Smooth muscle cell (in vitro differentiated cells): Measurements from ENCODE around the gene GPN3. TPM values are rescaled to one million over a fixed set of nuclear protein-coding genes. Genes with fewer than 3 reads are reported as not detected.
"Not testable (repeated sequence)": the region's sequence is repeated elsewhere in the genome, so short reads cannot be mapped to it uniquely, and the experiment has no call there.

Experiments used
- DNase-seq: peaks from one replicate; lab custom pipeline; 2025; ENCODE audit not compliant: unreplicated experiment; lab: John Stamatoyannopoulos, UW
- H2AFZ ChIP-seq: fragments of 200-600 bp; sonication (generic); 2 replicates; pipeline ENCODE4 v1.6.0; 2016; ENCODE audit warnings: antibody characterized with exemption, low read depth, mild to moderate bottlenecking
- H3F3A ChIP-seq: fragments of 200-600 bp; sonication (generic); 2 replicates; pipeline ENCODE4 v1.6.0; 2017; ENCODE audit warnings: antibody characterized with exemption, low read depth
- H3K27ac ChIP-seq: fragments of 200-600 bp; sonication (generic); 2 replicates; pipeline ENCODE4 v1.5.1; 2016; ENCODE audit warnings: low read depth, mild to moderate bottlenecking
- H3K27me3 ChIP-seq: fragments of 200-600 bp; sonication (generic); 2 replicates; pipeline ENCODE4 v1.6.1; 2016; ENCODE audit warnings: low read depth, mild to moderate bottlenecking
- H3K36me3 ChIP-seq: fragments of 200-600 bp; sonication (generic); 2 replicates; pipeline ENCODE4 v1.5.1; 2016; ENCODE audit warnings: low read depth
- H3K4me1 ChIP-seq: fragments of 200-600 bp; sonication (generic); 2 replicates; pipeline ENCODE4 v1.5.1; 2016; ENCODE audit warnings: low read depth
- H3K4me2 ChIP-seq: fragments of 200-600 bp; sonication (generic); 2 replicates; pipeline ENCODE4 v1.6.0; 2016; ENCODE audit warnings: mild to moderate bottlenecking
- H3K4me3 ChIP-seq: fragments of 200-600 bp; sonication (generic); 2 replicates; pipeline ENCODE4 v1.5.1; 2016; ENCODE audit warnings: mild to moderate bottlenecking
- H3K79me2 ChIP-seq: fragments of 200-600 bp; sonication (generic); 2 replicates; pipeline ENCODE4 v1.6.0; 2016; ENCODE audit warnings: low read depth, mild to moderate bottlenecking
- H3K9ac ChIP-seq: fragments of 200-600 bp; sonication (generic); 2 replicates; pipeline ENCODE4 v1.6.0; 2016; ENCODE audit warnings: low read depth
- H3K9me3 ChIP-seq: fragments of 200-600 bp; sonication (generic); replicated peaks from 2 replicates; pipeline ENCODE4 v1.5.1; 2016; ENCODE audit warnings: low read depth
- H4K20me1 ChIP-seq: fragments of 200-600 bp; sonication (generic); 2 replicates; pipeline ENCODE4 v1.6.0; 2016; ENCODE audit warnings: low read depth
- WGBS: methylation state at CpG from one replicate; pipeline ENCODE4 v1.1.7; 2016; ENCODE audit warnings: low lambda C conversion rate; 5-methylcytosine and 5-hydroxymethylcytosine counted together
- polyA plus RNA-seq: library from polyadenylated mRNA; unstranded; fragments of >200 nt; fragmentation: Nextera tagmentation; extraction: Ambion mirVana; gene quantifications from 2 replicates; pipeline ENCODE4 v1.2.1, GENCODE V29; 2016
- total RNA-seq: library from RNA; depleted of rRNA; stranded (reverse); fragments of >200 nt; gene quantifications from 2 replicates; pipeline ENCODE4 v1.2.3, GENCODE V29; 2014
- TF ChIP-seq, protein P1 (sequence below): fragments of 200-600 bp; sonication (generic); IDR thresholded peaks from 2 replicates; pipeline ENCODE4 v1.5.1; 2017; ENCODE audit warnings: borderline replicate concordance, mild to moderate bottlenecking, antibody characterized with exemption; ENCODE audit not compliant: insufficient read depth, poor library complexity, severe bottlenecking

Gene GPN3
- total and polyA plus RNA-seq, 2 experiments from 2014 or later, result 21.7 to 41.5 TPM

- Histone ChIP-seq H3K27ac (no peak overlapping the region), H4K20me1 (no peaks in the 10 kb centered on the region), H2AFZ (no peak overlapping the region), H3K4me2 (peak overlapping the region; percentile 84), H3K36me3 (peaks cover 6% of the 10 kb centered on the region), H3F3A (peaks cover 27% of the 10 kb centered on the region), H3K9me3 (no peaks in the 10 kb centered on the region), H3K79me2 (no peaks in the 10 kb centered on the region), H3K9ac (no peak overlapping the region), H3K4me3 (peak overlapping the region; percentile 84), H3K4me1 (no peaks in the 10 kb centered on the region), H3K27me3 (no peaks in the 10 kb centered on the region)
- no peak for DNase-seq
- 89% methylated on average over 12 of the region's 12 CpGs for WGBS
- TF ChIP-seq, protein P1, sequence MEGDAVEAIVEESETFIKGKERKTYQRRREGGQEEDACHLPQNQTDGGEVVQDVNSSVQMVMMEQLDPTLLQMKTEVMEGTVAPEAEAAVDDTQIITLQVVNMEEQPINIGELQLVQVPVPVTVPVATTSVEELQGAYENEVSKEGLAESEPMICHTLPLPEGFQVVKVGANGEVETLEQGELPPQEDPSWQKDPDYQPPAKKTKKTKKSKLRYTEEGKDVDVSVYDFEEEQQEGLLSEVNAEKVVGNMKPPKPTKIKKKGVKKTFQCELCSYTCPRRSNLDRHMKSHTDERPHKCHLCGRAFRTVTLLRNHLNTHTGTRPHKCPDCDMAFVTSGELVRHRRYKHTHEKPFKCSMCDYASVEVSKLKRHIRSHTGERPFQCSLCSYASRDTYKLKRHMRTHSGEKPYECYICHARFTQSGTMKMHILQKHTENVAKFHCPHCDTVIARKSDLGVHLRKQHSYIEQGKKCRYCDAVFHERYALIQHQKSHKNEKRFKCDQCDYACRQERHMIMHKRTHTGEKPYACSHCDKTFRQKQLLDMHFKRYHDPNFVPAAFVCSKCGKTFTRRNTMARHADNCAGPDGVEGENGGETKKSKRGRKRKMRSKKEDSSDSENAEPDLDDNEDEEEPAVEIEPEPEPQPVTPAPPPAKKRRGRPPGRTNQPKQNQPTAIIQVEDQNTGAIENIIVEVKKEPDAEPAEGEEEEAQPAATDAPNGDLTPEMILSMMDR, result no peak
Observed at GRCh38 chr12:110431957-110432587, 36.0 kb downstream of the GPN3 start.

DNA sequence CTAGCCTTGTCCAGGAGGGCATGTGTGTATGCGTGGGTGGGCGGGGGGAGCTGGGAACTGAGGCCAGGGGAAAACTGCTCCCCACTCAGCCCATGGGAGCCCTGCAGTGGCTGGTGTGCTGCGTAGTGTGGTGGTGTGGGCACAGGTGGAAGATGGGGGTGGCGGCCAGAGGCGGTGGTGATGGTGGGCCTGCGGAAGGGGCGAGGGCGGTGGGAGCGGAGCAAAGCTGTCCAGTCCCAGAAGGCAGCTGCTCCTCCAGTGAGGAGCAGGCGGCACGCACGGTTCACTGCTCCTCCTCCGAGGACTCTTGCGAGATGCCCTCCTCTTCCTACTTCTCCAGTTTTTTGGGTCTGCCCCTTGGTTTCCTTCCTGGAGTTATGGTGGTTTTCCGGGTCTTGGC is 38.4 kb downstream of the GPN3 start:
- H2AFZ ChIP-seq, H3K27me3 ChIP-seq, H3K4me3 ChIP-seq, H3K36me3 ChIP-seq, DNase-seq, H4K20me1 ChIP-seq, H3K9ac ChIP-seq, H3K4me2 ChIP-seq, H3K79me2 ChIP-seq, H3K27ac ChIP-seq, H3K4me1 ChIP-seq, H3K9me3 ChIP-seq: not testable (repeated sequence)
- WGBS, result 93% methylated on average over 6 of the region's 15 CpGs
- peaks cover 11% of the 10 kb centered on the region for H3F3A ChIP-seq

GRCh38 chr12:110426406-110426805 is 41.7 kb downstream of the GPN3 start:
- Histone ChIP-seq H3K4me3 (no peak overlapping the region), H4K20me1 (no peaks in the 10 kb centered on the region), H3K4me2 (no peak overlapping the region), H3K9ac (no peak overlapping the region), H3K27me3 (no peaks in the 10 kb centered on the region), H2AFZ (no peak overlapping the region), H3F3A (no peaks in the 10 kb centered on the region), H3K9me3 (no peaks in the 10 kb centered on the region), H3K27ac (no peak overlapping the region), H3K36me3 (no peaks in the 10 kb centered on the region), H3K4me1 (no peaks in the 10 kb centered on the region), H3K79me2 (no peaks in the 10 kb centered on the region)
- 72% methylated on average over 3 of the region's 3 CpGs for WGBS
- TF ChIP-seq, protein P1, result no peak
- DNase-seq, result no peak

DNA sequence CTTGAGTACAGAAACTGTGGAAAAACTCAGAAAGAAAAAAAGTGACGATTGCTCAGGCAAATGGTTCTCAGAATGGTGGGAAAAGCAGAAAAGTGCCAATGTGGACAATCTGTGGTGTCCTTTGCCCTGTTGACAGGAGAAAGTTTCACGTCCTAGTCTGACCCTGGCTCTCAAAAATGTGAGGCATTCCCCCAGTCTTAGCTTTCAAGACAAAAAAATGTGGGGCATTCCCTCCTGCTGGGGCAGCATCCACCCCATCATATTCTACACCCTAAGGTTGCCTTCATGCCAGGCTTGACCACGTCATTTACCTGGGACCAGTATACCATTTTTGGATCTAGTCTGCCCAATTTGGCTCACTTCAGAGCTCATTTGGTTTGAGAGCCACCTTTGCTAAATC is 43.8 kb downstream of the GPN3 start:
- WGBS, result 78% methylated on average over 3 of the region's 3 CpGs
- no peaks in the 10 kb centered on the region for H3K4me1 ChIP-seq
- no peaks in the 10 kb centered on the region for H4K20me1 ChIP-seq
- no peaks in the 10 kb centered on the region for H3K36me3 ChIP-seq
- no peaks in the 10 kb centered on the region for H3K27me3 ChIP-seq
- no peak for DNase-seq
- no peaks in the 10 kb centered on the region for H3K79me2 ChIP-seq
- no peak overlapping the region for H2AFZ ChIP-seq
- no peaks in the 10 kb centered on the region for H3K9me3 ChIP-seq
- H3K4me3 ChIP-seq, result no peak overlapping the region
- H3F3A ChIP-seq, result no peaks in the 10 kb centered on the region
- TF ChIP-seq, protein P1, result no peak
- no peak overlapping the region for H3K27ac ChIP-seq
- H3K9ac ChIP-seq, result no peak overlapping the region
- H3K4me2 ChIP-seq, result no peak overlapping the region
